GM21737 (cell line): ENCODE results near the gene PDHX.
"Not testable (repeated sequence)": the region's sequence is repeated elsewhere in the genome, so short reads cannot be mapped to it uniquely, and the experiment has no call there.

Experiments
- ATAC-seq: cut with Tn5 transposase; IDR thresholded peaks from one replicate; pipeline ENCODE4 v1.9.1; 2021; ENCODE audit warnings: mild to moderate bottlenecking, moderate library complexity; ENCODE audit not compliant: unreplicated experiment

The PDHX gene

GRCh38 chr11:34910817-34911216 is 5.6 kb upstream of the PDHX start:
- ATAC-seq, result no peak

GRCh38 chr11:34911676-34912075 is 4.7 kb upstream of the PDHX start:
- no peak for ATAC-seq

DNA sequence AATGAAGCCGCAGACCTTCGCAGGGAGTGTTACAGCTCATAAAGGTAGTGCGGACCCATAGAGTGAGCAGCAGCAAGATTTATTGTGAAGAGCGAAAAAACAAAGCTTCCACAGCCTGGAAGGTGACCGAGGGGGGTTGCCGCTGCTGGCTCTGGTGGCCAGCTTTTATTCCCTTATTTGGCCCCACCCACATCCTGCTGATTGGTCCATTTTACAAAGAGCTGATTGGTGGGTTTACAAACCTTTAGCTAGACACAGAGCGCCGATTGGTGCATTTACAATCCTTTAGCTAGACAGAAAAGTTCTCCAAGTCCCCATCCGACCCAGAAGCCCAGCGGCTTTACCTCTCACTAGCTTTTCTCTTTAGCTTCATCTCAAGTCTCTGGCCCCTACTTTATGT is 2.9 kb upstream of the PDHX start:
- ATAC-seq, result not testable (repeated sequence)

DNA sequence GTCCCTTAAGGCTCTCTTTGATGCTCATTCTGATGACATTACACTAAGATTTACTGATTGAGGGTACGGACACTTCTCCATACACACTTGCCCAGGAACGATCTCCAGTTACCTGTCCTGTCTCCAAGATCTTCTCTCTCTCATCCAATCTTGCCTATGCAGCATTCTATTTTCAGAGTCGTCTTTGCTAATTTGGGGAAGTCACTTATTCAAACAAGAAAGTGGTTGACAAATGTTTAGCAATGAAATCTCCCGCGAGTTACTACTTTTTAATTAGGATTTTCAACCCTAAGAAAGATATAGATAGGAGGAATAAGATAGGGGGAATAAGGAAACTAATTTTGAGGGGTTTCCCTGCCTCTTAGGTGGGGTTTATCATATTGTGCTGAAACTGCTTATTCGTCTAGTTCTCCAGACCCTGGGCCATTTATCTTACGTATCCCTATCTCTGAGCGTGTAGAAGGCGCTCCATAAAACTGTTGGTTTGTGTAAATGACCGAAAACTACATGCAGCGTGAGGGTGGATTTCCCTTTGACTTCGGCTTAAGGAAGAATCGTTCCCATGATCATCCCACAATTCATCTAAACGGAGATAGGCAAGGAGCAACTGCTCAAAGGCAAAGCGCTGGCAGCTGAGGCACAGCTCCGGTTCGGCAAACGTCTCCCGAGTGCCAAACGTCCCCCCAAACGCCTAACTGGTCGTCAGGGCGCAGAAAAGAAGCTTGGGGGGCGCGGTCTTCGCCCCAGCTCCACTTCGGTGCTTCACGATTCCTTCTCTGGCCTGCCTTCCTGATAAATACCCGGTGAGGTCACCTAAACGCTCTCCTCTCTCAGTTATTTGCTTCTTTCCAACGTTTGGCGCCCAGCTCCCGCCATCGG is 1.0 kb upstream of the PDHX start:
- ATAC-seq, result no peak

DNA sequence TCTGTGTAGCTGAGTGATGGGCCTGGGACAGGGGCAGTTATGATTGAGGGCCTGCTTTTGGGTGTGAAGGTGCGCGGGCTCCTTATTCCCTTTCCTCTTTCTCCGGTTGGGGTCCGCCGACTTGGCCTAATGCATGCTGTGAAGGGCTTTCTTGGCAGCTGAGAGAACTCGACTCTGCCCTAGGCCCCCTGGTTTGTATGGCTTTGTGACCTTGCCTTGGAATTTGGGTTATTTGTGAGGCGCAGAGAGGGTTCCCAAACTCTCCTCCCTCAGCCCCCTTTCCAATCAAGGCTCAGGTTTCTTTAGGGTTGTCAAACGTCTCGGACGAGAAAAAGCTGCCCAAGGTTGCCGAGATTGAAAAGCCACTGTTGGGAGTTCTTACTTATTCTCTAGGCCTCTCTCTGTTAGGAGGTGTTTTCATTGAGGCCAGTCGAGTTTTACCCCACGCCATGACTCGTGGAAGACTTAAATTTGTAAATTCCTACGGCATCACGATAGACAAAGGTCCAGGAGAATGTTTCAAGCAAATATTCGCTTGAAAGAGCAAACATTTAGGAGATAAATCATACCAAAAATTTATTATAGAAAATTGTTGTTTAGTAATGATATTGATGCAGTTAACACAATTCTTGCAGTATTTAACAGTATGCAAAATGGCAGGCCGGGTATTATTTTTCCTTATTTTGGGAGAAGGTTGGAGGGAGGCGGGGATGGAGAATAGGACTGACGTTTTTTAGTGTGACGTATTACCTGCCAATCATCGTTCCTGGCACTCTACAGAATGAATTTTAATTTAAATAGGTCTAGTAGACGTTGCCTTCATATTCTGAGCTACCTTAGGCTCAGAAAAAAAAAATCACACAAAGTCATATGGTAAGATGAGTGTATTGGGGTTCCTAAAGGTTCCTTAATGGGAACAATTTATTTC is 689 bp downstream of the PDHX start:
- ATAC-seq, result peak; percentile 18

DNA sequence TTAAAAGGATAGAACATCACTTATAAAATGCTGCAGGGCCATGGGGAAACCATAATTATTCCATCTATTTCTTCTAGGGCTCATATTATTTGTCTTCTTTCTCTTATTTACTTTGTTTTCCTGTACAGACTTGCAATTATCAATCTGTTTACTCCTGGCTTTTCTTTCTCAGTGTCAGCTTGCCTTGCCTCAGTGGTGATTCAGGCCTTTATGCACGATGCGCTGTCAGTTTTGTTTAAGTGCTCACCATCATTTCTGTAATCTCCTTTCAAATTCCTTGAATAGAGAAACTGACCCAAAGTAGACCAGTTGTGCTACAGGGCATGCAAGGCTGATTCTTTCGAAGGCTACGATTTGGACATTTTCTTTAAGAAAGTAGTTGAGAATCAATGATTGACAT is 4.7 kb downstream of the PDHX start:
- ATAC-seq, result no peak

DNA sequence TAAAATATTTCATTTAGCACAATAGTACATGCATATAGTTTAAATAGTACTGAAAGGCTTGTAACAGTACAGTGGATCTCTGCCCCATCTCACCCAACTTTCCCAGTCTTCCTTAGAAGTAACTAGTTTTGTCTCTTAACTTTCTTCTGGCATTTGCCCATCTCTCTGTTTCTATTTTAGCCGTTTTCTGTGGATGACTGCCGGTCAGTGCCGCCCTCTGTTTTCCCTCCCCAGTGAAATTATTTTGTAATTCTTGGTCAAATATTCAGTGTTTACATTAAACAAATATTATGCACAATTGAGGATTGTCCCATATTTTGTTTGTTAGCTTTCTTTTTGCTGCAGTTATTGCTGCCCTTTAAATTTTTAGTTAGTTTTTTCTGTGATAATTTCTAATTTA is 8.3 kb downstream of the PDHX start:
- ATAC-seq, result no peak

GRCh38 chr11:34926101-34926830 is 9.8 kb downstream of the PDHX start:
- ATAC-seq, result no peak

GRCh38 chr11:34926831-34927132 is 10.4 kb downstream of the PDHX start:
- no peak for ATAC-seq

GRCh38 chr11:34928268-34928959 is 12.0 kb downstream of the PDHX start:
- ATAC-seq, result no peak

DNA sequence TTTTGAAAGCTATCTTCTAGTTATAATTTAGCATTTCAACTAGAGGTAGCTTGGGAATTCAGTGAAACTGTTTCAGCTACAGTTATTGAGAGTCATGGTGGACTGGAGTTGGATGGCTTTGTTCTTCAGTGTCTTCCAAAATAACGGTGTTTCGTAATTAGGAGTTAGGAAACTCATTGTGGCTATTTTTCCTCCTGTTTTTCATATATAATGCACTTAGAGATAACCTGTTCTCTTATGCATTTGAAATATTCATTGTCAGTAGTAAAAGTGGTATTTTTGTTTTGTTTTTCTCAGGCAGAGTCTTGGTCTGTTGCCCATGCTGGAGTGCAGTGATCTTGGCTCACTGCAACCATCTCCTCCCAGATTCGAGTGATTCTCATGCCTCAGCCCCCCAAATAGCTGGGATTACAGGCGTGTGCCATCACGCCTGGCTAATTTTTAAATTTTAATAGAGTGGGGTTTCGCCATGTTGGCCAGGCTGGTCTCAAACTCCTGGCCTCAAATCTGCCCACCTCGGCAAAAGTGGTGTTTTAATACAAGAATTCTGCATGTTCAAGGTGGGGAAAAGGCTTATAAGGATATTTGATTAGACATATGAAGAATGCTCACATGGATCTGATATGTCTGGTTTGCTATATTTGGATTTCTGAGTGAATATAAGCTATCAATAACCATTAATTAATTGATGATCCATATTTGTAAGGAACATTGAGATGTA is 12.7 kb downstream of the PDHX start:
- ATAC-seq, result no peak

- ATAC-seq, result no peak
Observed at GRCh38 chr11:34929794-34930763, 13.7 kb downstream of the PDHX start.

- no peak for ATAC-seq
Observed at GRCh38 chr11:34936945-34937629, 20.7 kb downstream of the PDHX start.

DNA sequence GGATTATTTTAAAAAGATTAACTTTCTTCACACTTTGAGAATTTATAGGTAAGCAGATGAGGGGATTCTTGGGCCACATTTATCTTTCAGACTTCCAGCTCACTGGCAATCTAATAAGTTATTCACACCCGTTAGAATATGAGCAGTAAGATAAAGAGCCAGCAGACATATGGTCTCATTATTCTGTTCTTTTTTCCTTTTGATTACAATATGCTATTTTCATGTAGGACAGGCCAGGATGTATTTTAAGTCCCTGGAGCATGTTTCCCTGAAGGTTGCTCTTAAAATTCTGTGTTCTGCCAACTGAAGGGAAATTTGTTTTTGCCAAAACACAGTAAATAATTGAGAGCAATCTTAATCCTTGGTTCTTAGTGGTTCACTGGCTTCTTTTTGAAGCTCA is 22.2 kb downstream of the PDHX start:
- no peak for ATAC-seq

DNA sequence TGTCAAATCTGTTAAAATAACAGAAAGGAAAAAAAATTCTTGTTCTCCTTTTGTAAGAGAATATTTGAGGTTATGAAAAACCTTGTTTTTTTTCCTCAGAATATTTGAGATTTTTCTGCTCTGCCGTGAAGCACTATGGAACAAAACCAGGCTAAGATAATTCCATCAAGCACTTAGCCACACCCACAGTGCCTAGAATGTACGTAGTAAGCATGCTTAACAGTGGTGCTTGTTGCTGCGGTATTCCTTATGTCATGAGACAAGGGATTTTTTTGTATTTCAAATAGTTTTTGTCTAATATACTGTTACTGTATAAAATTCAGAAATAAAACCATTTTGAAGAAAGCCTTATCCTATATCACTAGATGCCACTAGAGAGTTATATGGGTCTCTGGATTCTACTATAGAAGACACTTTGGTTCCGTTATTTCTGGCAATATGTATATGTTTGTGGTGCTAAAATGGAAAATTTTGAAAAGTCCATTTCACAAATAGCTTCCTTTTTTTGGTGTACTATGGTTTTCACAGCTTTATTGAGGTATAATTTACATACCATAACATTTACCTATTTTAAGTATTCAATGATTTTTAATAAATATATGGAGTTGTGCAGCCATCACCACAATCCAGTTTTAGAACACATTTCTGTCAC is 23.7 kb downstream of the PDHX start:
- ATAC-seq, result no peak

DNA sequence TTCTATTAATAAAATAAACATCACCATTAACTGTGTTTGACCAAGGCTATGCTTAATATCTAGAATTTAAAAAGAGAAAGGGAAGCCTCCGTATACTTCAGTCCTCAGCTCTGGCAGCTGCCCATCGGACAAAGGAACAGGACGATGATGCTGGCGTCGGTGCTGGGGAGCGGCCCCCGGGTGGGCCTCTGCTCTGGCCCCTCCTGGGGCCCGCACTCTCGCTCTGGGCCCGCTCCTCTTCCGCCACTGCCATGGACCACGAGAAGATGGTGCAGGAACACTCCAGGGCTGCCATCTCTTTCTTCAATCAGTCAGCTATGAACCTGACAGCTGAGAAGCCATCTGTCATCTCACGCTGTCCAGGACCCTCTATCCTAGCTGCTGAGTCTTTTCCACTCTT is 25.3 kb downstream of the PDHX start:
- no peak for ATAC-seq

- ATAC-seq, result no peak
Observed at GRCh38 chr11:34944692-34945091, 28.3 kb downstream of the PDHX start.

GRCh38 chr11:34948696-34949095 is 32.3 kb downstream of the PDHX start:
- no peak for ATAC-seq
